NCI-H345 treated with DMSO at 0.1 percent for 48 hours (cell line): ENCODE data around the gene CCNDBP1.
"Not testable (repeated sequence)": the region's sequence is repeated elsewhere in the genome, so short reads cannot be mapped to it uniquely, and the experiment has no call there.

Experiments
- DNase-seq: peaks from one replicate; lab custom pipeline; 2025; ENCODE audit not compliant: unreplicated experiment; lab: John Stamatoyannopoulos, UW

The CCNDBP1 gene

DNA sequence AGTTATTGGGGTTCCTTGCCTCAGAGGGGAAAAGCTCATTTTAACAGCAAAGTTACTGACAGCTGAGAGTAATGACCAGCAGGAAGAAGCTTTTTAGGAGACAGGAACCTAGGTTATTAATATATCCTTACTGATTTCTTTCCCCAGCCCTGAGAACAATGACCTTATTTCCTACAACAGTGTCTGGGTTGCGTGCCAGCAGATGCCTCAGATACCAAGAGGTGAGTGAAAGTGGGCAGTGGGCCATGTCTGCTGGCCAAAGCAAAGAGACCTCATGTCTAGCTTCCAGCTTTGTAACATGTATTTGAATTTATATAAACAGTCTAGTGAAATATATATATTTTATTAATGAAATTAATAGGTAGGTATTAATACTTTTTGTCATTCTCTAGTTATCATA lies 5.0 kb downstream of the CCNDBP1 start:
- DNase-seq, result no peak

DNA sequence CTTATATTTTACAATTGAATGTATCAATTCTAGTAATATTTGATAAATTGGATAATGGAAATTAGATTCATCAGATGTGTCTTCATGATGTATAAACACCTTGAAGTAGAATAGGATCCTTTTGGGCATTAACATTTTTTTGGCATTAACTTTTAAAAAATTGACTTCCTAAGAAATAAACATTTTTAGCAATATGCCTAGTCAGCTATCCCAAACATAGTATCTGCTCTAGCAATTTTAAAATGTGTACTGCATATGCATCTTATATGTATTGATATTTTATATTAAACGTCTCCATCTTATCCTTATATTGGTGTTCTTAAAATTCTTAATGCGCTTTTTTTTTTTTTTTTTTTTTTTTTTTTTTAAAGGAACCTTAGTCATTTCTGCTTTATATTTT lies 8.5 kb downstream of the CCNDBP1 start:
- DNase-seq, result no peak

DNA sequence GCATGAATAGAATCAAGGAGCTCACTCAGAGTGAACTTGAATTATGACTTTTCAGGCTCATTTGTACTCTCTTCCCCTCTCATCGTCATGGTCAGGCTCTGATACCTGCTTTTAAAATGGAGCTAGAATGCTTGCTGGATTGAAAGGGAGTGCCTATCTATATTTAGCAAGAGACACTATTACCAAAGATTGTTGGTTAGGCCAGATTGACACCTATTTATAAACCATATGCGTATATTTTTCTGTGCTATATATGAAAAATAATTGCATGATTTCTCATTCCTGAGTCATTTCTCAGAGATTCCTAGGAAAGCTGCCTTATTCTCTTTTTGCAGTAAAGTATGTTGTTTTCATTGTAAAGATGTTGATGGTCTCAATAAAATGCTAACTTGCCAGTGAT lies 9.6 kb downstream of the CCNDBP1 start:
- no peak for DNase-seq

DNA sequence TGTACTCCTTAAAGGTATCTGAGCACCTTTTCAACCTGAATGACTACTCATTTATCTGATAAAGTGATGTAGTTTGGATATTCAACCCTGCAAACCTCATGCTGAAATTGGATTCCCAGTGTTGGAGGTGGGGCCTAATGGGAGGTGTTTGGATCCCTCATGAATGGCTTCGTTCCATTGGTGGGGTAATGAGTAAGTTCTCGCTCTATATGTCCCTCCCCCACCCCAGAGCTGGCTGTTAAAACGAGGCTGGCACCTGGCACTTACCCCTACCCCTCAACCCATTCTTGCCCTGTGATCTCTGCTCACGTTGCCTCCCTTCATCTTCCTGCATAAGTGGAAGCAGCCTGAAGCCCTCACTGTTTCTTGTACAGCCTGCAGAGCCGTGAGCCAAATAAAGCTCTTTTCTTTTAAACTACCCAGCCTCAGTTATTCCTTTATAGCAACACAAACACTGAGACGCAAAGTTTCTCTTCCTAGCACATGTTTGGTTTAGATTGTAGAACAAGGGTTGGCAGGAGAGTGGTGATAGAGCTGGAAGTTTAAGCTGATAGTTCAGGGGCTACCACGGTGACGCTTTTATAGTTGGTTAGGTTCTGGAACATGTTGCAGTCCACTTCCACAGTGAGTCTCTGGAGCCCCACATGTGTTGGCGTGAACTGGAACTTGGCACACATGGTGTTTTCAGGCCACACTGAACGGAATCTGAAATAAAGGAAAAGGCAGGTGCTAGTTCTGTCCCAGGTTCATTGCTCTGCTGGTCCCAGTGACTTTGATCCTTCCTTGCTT lies 11.8 kb downstream of the CCNDBP1 start:
- no peak for DNase-seq

DNA sequence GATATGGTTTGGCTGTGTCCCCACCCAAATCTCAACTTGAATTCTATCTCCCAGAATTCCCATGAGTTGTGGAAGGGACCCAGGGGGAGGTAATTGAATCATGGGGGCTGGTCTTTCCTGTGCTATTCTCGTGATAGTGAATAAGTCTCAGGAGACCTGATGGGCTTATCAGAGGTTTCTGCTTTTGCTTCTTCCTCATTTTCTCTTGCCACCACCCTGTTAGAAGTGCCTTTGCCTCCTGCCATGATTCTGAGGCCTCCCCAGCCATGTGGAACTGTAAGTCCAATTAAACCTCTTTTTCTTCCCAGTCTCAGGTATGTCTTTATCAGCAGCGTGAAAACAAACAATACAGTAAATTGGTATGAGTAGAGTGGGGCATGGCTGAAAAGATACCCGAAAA lies 12.6 kb downstream of the CCNDBP1 start:
- not testable (repeated sequence) for DNase-seq

DNA sequence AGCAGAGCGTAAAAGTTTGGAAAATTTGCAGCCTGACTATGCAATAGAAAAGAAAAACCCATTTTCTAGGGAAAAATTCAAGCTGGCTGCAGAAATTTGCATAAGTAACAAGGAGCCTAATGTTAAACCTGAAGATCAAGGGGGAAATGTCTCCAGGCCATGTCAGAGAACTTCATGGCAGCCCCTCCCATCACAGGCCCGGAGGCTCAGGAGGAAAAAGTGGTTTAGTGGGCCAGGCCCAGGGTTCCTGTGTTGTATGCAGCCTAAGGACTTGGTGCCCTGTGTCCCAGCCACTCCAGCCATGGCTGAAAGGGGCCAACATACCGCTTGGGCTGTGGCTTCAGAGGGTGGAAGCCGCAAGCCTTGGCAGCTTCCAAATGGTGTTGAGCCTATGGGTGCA lies 13.4 kb downstream of the CCNDBP1 start:
- not testable (repeated sequence) for DNase-seq

DNA sequence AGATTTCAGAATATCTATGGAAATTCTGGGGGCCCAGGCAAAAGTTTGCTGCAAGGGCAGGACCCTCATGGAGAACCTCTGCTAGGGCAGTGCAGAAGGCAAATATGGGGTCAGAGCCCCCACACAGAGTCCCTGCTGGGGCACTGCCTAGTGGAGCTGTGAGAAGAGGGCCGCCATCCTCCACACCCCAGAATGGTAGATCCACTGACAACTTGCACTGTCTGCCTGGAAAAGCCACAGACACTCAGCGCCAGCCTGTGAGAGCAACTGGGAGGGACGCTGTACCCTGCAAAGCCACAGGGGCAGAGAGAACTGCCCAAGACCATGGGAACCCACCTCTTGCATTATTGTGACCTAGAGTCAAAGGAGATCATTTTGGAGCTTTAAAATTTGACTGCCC lies 13.8 kb downstream of the CCNDBP1 start:
- no peak for DNase-seq

DNA sequence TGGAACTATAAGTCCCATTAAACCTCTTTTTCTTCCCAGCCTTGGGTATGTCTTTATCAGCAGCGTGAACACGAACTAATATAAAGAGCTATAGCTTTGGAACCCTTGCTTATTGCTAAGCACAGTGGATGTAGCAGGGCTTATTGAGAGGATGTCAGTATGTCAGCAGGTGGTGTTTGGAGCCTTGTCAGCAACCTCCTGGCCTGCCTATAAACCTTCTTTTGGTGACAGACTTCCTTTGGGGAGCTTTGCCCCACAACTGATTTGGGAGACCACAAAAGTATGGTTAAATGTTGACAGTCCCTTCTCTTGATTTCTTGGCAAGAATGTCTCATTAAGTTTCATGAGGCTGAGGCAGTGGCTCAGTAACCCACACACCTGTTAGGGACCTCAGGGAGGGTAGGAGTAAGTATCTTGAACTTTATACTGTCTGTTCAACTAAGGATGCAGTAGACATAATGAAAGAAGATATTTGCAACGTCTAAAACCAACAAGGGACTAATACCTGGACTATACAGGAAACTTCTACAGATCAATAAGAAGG lies 14.8 kb downstream of the CCNDBP1 start:
- no peak for DNase-seq

DNA sequence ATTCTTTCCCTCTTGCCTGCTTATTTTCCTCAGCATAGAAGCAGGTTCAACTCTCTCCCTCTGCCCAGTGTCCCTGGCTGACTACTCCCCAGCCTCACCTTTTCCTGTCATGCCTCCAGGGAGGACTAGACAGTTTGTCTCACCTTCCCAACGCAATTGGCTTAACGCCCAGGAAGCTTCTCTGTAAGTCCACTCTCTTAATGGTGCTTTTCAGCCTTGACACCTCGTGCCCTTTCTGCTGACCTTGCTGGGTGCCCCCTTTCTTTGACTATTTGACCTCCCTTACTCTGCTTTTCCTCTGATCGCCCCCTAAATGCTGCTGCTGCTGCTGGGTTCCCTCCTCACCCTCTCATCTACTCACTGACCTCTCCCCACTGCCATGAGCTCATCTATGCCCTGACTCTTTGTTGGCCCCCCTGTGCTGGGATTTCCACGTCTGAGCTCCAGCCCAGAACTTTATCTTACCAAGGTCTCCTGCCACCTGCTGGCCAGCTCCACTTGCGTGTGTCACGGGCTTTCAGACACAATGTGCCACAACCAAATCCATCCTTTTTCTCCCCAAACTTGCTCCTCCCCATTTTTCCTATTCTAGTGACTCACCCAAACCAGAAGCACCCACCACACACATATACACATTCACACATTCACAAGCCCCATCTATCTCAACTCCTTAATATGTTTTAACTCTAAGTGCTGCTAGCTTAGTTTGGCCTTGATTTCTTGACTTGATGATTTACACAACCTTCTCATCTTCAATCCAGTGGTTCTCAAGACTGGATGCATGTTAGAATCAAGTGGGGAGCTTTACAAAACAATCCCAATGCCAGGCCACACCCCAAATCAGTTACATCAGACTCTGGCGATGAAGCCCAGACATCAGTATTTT lies 19.1 kb downstream of the CCNDBP1 start:
- no peak for DNase-seq

DNA sequence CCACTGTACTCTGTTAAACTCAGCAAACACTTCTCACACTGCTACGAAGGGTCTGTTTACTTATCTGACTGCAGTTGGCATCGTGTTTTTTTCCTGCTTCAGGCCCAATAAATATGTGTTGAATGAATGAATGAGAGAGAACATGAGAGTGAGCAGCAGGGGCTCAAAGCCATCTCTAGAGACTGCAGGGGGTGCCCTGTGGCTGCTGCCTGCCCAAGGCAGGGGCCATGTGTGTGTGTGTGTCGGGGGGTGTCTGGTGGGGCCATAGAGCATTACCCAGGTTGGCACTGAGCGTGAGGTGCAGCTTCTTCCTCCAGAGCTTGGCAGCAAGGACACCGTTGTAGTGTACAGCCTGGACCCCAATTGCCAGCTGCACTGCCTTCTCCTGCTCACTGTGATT lies 20.9 kb downstream of the CCNDBP1 start:
- no peak for DNase-seq

DNA sequence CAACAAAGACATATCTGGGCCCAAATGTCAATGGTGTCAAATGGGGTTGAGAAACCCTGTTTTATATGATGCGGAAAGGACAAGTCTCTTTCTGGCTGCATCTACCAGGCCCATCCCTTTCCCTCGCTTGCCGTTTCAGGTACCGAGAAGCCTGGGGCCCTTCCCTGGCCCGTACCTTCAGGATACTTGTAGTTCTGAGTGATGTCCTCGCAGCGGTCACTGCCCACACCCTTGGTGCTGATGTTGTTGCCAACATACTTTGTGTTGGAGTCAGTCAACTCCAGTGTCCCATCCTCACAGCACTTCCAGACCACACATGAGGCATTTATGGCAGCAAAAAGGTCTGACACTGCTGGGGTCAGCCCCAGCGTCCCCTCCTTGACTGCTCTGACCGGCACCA lies 21.8 kb downstream of the CCNDBP1 start:
- no peak for DNase-seq

DNA sequence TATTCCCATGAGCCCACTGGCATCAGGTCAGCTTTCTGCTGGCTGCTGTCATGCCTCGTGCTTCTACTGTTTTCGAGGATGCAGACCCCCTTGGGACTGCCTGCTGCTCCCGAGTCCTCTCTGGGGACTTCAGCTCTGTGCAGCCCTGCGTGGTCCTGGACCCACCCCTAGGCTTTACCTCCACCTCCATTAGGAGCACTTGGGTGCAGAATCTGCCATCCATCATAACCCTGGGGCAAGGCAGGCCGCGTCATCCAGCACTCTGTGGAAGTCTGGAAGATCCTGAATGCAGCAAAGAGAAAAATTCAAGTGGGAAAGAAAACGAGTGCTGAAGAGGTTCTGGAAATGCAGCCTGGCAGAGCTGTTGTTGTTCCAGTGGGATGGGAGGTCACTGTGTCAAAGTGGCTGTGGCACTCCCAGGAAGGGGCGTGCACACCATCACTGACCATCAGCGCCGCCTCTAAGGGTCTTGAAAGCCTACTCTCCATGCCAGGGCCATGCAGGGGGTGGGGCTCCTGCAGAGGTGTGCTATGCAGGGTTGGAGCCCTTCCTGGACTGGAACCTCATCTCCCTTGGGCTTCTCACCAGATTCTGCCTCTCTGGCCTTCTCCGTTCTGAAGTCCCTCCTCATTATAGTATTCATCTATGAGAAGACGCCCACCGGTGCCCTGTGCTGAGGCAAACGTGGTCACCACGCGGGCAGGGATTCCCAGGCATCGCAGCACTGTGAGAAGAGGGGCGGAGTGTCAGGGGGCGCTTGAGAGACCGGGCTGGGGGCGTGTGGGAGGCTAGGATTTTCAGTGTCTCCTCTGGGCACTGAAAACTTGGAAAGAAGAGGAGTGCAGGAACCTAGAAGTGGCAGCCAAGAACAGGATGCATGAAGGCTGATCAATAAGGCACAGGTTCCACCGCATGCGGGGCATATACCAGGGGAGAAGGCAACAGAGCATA lies 23.1 kb downstream of the CCNDBP1 start:
- DNase-seq, result no peak

DNA sequence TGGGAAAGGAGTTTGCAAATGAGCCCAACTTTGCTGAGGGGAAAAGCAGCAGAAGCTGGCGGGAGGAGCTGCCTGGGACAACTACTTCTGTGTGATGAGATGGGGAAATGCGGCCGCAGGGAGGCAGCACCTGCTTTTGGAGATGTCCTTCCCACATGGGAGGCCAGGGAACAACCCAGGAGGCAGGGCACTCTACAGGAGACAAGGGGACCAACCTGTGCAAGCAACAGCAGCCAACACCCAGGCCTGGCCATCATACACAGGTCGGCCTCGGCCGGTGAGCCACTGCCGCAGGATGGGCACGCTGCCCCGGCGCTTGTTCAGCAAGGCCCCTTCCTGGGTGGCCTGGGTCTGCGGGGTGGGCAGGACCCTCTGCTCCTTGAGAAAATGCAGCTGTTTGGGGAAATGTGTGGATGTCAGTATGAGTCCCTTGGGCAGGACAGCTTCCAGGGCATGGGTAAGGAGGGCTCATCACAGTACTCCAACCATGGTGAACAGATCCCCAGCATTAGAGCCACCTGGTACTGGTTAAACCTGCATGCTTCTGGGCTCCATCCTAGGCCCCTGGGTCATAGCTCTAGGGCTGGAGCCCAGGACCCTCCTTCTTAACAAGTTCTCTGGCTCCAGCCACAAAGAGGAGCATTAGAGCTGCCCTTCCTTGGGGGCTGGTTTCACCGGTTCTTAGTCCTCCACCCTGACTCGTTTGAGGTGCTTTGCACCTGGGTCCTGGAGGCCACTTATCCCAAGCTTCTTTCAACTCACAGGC lies 24.0 kb downstream of the CCNDBP1 start:
- no peak for DNase-seq

DNA sequence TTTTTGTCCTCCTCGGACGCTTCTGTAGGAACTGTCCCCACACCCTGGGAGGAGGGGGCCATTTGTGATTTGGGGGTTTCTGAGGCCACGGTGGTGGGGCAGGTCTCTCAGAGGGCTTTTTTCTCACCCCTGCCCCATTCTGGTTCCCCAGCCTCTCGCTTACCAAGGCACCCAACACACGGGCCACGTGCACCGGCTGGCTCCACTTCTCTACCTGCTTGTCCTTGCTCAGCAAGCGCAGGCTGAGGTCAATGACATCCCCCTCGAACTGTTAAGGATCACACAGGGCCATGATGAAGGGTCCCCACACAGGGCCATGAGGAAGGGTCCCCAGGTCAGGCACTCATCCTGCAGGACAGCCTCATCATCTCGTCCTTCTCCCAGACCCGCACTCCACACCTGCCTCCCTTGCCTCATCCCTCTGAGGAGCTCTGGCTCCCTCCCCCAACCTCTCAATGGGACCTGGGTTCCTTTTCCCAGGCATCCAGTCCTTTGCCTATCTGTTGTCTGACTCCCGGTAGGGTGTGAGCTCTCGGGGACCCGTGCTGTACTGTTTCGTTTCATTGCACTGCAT lies 25.1 kb downstream of the CCNDBP1 start:
- DNase-seq, result no peak

DNA sequence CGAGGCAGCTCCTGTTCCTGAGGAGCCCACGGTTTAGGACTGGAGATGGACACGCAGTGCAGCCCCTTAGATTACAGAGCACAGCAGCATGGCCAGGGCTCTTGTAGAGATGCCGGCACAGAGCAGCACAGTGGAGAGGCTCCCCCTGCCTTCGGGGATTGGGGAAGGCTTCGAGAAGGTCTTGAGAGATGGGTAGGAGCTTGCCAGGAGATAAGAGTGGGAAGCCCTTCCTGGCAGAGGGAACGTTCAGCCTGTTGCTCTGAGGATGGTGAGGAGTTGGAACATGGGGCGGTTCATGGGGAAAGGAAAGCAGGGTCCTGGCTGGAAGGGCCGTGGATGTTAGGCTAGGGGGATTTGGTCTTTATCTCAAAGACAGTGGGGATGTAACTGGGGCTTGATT lies 25.6 kb downstream of the CCNDBP1 start:
- no peak for DNase-seq

DNA sequence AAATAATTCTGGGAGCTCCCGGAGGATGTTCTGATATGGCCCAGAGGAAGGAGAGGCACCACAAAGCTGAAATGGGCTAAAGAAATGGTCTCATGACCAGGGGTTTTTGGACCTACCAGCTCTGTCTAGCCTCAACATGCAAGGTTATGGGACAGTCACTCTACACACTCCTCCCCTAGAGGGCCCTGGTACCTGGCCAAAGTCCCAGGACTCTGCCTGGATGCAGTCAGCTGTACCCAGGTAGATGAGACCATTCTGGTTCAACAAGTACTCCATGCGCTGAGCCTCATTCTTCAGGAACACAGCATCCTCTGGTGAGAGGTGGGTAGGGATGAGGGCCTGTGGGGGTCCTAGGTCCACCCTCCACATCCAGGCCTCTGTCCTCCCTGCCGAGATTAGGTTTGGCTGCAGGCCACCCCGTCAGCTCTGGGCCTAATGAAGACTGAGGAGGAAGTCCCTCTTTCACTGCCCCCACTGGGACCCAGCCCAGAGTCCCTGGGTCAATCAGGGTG lies 26.1 kb downstream of the CCNDBP1 start:
- DNase-seq, result no peak

DNA sequence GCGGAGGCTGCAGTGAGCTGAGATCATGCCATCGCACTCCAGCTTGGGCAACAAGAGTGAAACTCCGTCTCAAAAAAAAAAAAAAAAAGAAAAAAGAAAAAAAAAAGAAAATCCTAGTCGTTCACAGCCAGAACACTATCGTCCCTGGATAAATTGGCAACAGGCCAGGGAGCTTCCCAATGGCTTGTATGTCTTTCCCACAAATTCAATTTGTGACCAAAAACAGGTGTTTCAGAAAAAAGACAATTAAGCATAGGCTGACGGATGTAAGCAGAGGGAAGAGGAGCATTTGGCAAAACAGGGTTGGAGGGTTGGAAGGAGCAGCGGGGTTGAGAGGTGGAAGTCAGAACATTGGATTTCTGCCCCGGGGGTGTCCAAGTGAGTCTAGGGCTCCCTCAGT lies 27.1 kb downstream of the CCNDBP1 start:
- no peak for DNase-seq

DNA sequence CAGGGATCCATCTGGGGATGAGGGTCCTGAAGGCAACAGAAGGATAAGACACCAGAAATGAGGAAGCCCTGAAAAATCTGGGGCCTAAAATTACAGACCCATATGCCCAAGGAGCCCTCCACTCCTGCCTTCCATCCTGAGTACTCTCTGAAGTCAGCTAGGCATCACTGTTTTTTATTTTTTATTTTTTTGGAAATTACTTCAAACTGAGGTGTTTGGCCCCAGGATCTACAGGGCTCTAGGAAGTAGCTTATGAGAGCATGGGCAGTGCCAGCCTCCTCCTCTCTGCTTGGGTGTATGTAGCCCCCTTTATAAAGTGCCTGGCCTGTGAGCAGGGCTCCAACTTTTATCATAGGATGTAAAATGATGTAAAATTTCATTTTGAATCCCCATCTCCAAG lies 27.7 kb downstream of the CCNDBP1 start:
- DNase-seq, result no peak

DNA sequence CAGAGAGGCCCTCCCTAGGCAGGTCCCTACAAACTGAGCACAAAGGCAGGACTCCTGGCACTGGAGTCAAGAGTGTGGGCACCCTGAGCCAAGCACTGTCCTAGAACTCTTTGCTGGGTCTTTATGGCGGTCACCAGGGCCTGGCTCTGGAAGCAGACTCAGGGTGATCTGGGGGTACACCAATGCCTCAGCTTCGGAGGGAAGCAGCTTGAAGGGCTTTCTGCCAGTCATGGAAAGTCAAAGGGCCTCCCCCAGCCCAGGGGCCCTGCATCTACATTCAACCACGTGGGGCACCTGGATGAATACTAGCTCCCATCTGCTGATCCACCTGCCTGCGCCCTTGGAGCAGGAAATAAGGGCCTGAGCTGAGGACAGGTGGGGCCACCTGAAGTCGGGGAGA lies 28.3 kb downstream of the CCNDBP1 start:
- DNase-seq, result no peak

DNA sequence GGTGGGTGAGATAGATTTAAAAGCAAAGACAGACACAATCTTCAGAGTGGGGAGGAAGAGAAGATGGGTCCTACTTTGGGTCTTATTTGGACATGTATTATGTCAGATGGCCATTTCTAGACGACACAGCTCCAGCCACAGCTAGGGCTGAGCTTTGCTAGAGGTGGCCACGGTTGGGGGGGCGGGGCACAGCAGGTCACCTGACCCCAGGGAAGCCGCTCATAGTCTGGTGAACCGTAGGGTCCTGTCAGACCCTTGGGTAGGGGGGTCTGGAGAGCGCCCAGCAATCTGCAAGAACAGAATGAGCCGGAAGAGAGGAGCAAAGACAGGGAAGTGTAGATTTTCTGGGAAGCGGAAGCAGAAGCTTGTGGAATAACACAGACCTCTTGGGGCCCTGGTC lies 29.0 kb downstream of the CCNDBP1 start:
- no peak for DNase-seq
